HCT116 (cell line): ENCODE measurements around the gene LRFN2. TPM values are rescaled to one million over a fixed set of nuclear protein-coding genes. Genes with fewer than 3 reads are reported as not detected.

Source experiments
- ATAC-seq: fragments of 200-7000 bp; cut with Tn5 transposase; 2 replicates; pipeline ENCODE4 v1.9.1; 2020; ENCODE audit warnings: mild to moderate bottlenecking, moderate library complexity
- BruUV-seq: library from RNA; stranded (reverse); fragments of 400-500 nt; replicated peaks from 2 replicates; lab custom pipeline; 2021; lab: Mats Ljungman, UMichigan
- CTCF ChIA-PET: fragments of 300-600 bp; sonication (Branson Sonifier 250); formaldehyde crosslinking; loops from one replicate; lab custom pipeline; 2021; ENCODE audit warnings: antibody characterized with exemption; lab: Charles Lee
- POLR2A ChIA-PET: fragments of 300-600, 350-600 bp; sonication (Branson Sonifier 250); formaldehyde crosslinking; loops from one replicate; lab custom pipeline; 2021; ENCODE audit warnings: antibody characterized with exemption; lab: Charles Lee
- RAD21 ChIA-PET, 2 experiments: fragments of 300-600 bp; sonication (Branson Sonifier 250); formaldehyde crosslinking; loops; one replicate each; lab custom pipeline; 2023; ENCODE audit warnings: low total read pairs in 2 of 2; ENCODE audit not compliant: uncharacterized antibody in 2 of 2, unreplicated experiment in 2 of 2, low non-redundant PET in 1 of 2; lab: Charles Lee
- DNase-seq: peaks from one replicate; pipeline ENCODE4 v3.0.0-alpha.2; 2010; ENCODE audit warnings: low read depth, low spot score
- H2AFZ ChIP-seq: fragments of 200-600 bp; shearing (Covaris generic), sonication (generic); 2 replicates; pipeline ENCODE4 v1.6.1; 2017; ENCODE audit warnings: low read depth, mixed run types, mixed read lengths, antibody characterized with exemption, low read length; ENCODE audit not compliant: poor library complexity, severe bottlenecking
- H3K27ac ChIP-seq: 2 replicates; pipeline ENCODE4 v1.5.1; 2012; ENCODE audit warnings: low read depth, low read length
- H3K27me3 ChIP-seq: fragments of 200-600 bp; sonication (generic); 2 replicates; pipeline ENCODE4 v1.6.1; 2016; ENCODE audit warnings: mixed run types, low read length, mixed read lengths; ENCODE audit not compliant: insufficient read depth
- H3K36me3 ChIP-seq, 2 experiments: fragments of 200-500 bp in 1 of 2; fragments of 200-600 bp in 1 of 2; sonication (Bioruptor generic) in 1 of 2; sonication (generic) in 1 of 2; 2 replicates each; pipeline versions ENCODE4 v1.5.1 to v1.6.1; 2014 to 2016; ENCODE audit warnings: low read length in 2 of 2, inconsistent platforms in 1 of 2, mixed read lengths in 1 of 2, mixed run types in 1 of 2; ENCODE audit not compliant: insufficient read depth in 2 of 2, control insufficient read depth in 1 of 2
- H3K4me1 ChIP-seq, 2 experiments: fragments of 200-600 bp in 1 of 2; sonication (generic) in 1 of 2; 2 replicates each; pipeline versions ENCODE4 v1.5.1 to v1.6.1; 2012 to 2017; ENCODE audit warnings: low read length in 2 of 2, inconsistent platforms in 1 of 2, mild to moderate bottlenecking in 1 of 2, mixed read lengths in 1 of 2, mixed run types in 1 of 2, moderate library complexity in 1 of 2; ENCODE audit not compliant: insufficient read depth in 2 of 2, control insufficient read depth in 1 of 2
- H3K4me2 ChIP-seq: fragments of 200-600 bp; sonication (generic); 2 replicates; pipeline ENCODE4 v1.6.1; 2017; ENCODE audit warnings: mixed run types, low read length, mixed read lengths
- H3K4me3 ChIP-seq, 2 experiments: fragments of 200-600 bp in 1 of 2; sonication (generic) in 1 of 2; replicated peaks in 1 of 2; 2 replicates each; pipeline ENCODE4 v1.5.1; 2011 to 2016; ENCODE audit warnings: low read length in 2 of 2, control low read depth in 1 of 2, low read depth in 1 of 2, mild to moderate bottlenecking in 1 of 2, mixed read lengths in 1 of 2, mixed run types in 1 of 2
- H3K79me2 ChIP-seq: fragments of 200-600 bp; sonication (generic); 2 replicates; pipeline ENCODE4 v1.6.1; 2017; ENCODE audit warnings: mild to moderate bottlenecking, mixed run types, low read length, moderate library complexity, mixed read lengths; ENCODE audit not compliant: insufficient read depth
- H3K9ac ChIP-seq: fragments of 200-600 bp; sonication (generic); 2 replicates; pipeline ENCODE4 v1.6.1; 2016; ENCODE audit warnings: low read length, mixed read lengths
- H3K9me2 ChIP-seq: fragments of 200-600 bp; sonication (generic), shearing (Covaris generic); 2 replicates; pipeline ENCODE4 v1.6.1; 2017; ENCODE audit warnings: mixed run types, mild to moderate bottlenecking, moderate library complexity; ENCODE audit not compliant: insufficient read depth
- H3K9me3 ChIP-seq, 2 experiments: fragments of 200-500 bp in 1 of 2; fragments of 200-600 bp in 1 of 2; sonication (Bioruptor generic) in 1 of 2; sonication (generic) in 1 of 2; 2 replicates each; pipeline ENCODE4 v1.6.1; 2014 to 2017; ENCODE audit warnings: low read length in 2 of 2, mixed read lengths in 2 of 2, inconsistent platforms in 1 of 2, low read depth in 1 of 2, mild to moderate bottlenecking in 1 of 2, mixed run types in 1 of 2, moderate library complexity in 1 of 2; ENCODE audit not compliant: control insufficient read depth in 1 of 2, insufficient read depth in 1 of 2
- H4K20me1 ChIP-seq: fragments of 200-600 bp; sonication (generic), shearing (Covaris generic); 2 replicates; pipeline ENCODE4 v1.6.1; 2017; ENCODE audit warnings: mixed run types, mild to moderate bottlenecking, moderate library complexity; ENCODE audit not compliant: insufficient read depth
- CBX3 ChIP-seq: IDR thresholded peaks from 2 replicates; pipeline ENCODE4 v1.6.1; 2012; ENCODE audit warnings: low read depth
- CEBPB ChIP-seq: IDR thresholded peaks from 2 replicates; pipeline ENCODE4 v1.6.1; 2012; ENCODE audit warnings: low read depth
- CTCF ChIP-seq, 3 experiments: fragments of 200-600 bp in 1 of 3; sonication (generic) in 1 of 3; IDR thresholded peaks in 2 of 3; conservative IDR thresholded peaks in 1 of 3; 2 replicates each; pipeline ENCODE4 v1.5.1; 2012 to 2017; ENCODE audit warnings: low read depth in 2 of 3, low read length in 2 of 3, antibody characterized with exemption in 1 of 3, borderline replicate concordance in 1 of 3, control low read depth in 1 of 3, mild to moderate bottlenecking in 1 of 3, mixed read lengths in 1 of 3, mixed run types in 1 of 3, moderate library complexity in 1 of 3; ENCODE audit not compliant: insufficient read depth in 1 of 3
- EGR1 ChIP-seq: IDR thresholded peaks from 2 replicates; pipeline ENCODE4 v1.6.1; 2012; ENCODE audit warnings: low read depth
- ELF1 ChIP-seq: IDR thresholded peaks from 2 replicates; pipeline ENCODE4 v1.6.1; 2012; ENCODE audit warnings: low read depth, borderline replicate concordance
- EZH2phosphoT487 ChIP-seq: fragments of 200-600 bp; IDR thresholded peaks from 2 replicates; pipeline ENCODE4 v1.6.1; 2018; ENCODE audit warnings: antibody characterized with exemption, borderline replicate concordance
- FOSL1 ChIP-seq: IDR thresholded peaks from 2 replicates; pipeline ENCODE4 v1.6.1; 2012; ENCODE audit warnings: low read depth
- MAX ChIP-seq: IDR thresholded peaks from 2 replicates; pipeline ENCODE4 v1.6.1; 2012
- POLR2A ChIP-seq: IDR thresholded peaks from 2 replicates; pipeline ENCODE4 v1.7.0; 2011; ENCODE audit warnings: borderline replicate concordance; ENCODE audit not compliant: insufficient read depth, insufficient read length; ENCODE audit errors: extremely low read depth
- RAD21 ChIP-seq: IDR thresholded peaks from 2 replicates; pipeline ENCODE4 v1.6.1; 2012; ENCODE audit warnings: low read depth, mild to moderate bottlenecking
- SP1 ChIP-seq: IDR thresholded peaks from 2 replicates; pipeline ENCODE4 v1.6.1; 2012; ENCODE audit warnings: low read depth
- SRF ChIP-seq: IDR thresholded peaks from 2 replicates; pipeline ENCODE4 v1.6.1; 2012; ENCODE audit warnings: low read depth
- YY1 ChIP-seq: IDR thresholded peaks from 2 replicates; pipeline ENCODE4 v1.6.1; 2011; ENCODE audit warnings: low read length, low read depth, moderate library complexity, mild to moderate bottlenecking; ENCODE audit not compliant: insufficient replicate concordance; ENCODE audit errors: extremely low read depth
- ZFX ChIP-seq: fragments of 450-650 bp; IDR thresholded peaks from 2 replicates; pipeline ENCODE4 v1.6.1; 2017
- intact Hi-C: fragments of 100-400 bp; cut with micrococcal nuclease; formaldehyde crosslinking; loops from 2 replicates; pipeline ENCODE4 v1.10.0; 2022
- total RNA-seq: library from RNA; stranded (reverse); gene quantifications from one replicate; pipeline ENCODE4 v1.2.1, GENCODE V29; 2021; ENCODE audit not compliant: unreplicated experiment

The LRFN2 gene
- total RNA-seq, 1 experiment from 2014 or later: not detected

- Histone ChIP-seq H3K9ac (no peak overlapping the region), H2AFZ (no peak overlapping the region), H4K20me1 (no peaks in the 10 kb centered on the region), H3K4me3 (no peak overlapping the region), H3K27me3 (peaks cover 4% of the 10 kb centered on the region; the same call in 1 of the 2 replicates), H3K9me2 (no peaks in the 10 kb centered on the region), H3K36me3 (no peaks in the 10 kb centered on the region), H3K4me2 (no peak overlapping the region), H3K9me3 (no peaks in the 10 kb centered on the region), H3K4me1 (no peaks in the 10 kb centered on the region), H3K79me2 (no peaks in the 10 kb centered on the region), H3K27ac (no peak overlapping the region)
- ChIA-PET RAD21 (interaction anchor here in 1 of 2 experiments (0.6 kb wide), 1 partner anchor 64 kb away, joined by 3 read pairs; no protein-coding TSS in a partner anchor), CTCF (no interaction called here), POLR2A (no interaction called here)
- no TSS peak for BruUV-seq
- TF ChIP-seq CEBPB (no peak), EGR1 (no peak), YY1 (no peak), CBX3 (no peak), RAD21 (no peak), ZFX (no peak), CTCF (IDR thresholded peaks at IDR 0.05 in 2 of 3, conservative IDR thresholded peaks at IDR 0.05 in 1 of 3; ENCODE audit: borderline replicate concordance in 1 of 3, insufficient read depth in 1 of 3, low read depth in 2 of 3, low read length in 2 of 3) (no peak), FOSL1 (no peak), SP1 (no peak), SRF (no peak), ELF1 (no peak), POLR2A (no peak), MAX (no peak), EZH2phosphoT487 (no peak)
- intact Hi-C loops: no loop called here
- DNase-seq (no peak), ATAC-seq (no peak)
Observed at GRCh38 chr6:40523505-40524172, 63.5 kb downstream of the LRFN2 start.
